ENCODE data around the gene PAX5.

DNA sequence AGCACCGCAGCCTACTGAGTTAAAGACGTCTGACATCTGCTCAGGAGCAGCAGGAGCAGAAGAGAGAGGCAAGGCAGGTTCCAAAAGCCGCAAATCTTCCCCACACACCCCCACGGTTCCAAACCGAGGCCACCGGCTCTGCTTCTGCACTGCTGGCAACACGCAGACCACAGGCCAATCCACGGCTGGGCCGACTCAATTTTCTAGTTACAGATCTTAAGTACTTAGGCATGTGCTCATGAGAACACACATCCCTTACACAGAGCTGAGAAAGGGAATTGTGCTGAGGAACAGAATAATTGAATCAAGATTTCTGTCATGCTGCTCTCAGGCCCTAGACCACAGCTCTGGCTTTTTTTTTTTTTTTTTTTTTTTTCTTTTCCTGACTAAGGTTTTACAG, 32.6 kb downstream of the PAX5 start:
- TF ChIP-seq, protein P1, sequence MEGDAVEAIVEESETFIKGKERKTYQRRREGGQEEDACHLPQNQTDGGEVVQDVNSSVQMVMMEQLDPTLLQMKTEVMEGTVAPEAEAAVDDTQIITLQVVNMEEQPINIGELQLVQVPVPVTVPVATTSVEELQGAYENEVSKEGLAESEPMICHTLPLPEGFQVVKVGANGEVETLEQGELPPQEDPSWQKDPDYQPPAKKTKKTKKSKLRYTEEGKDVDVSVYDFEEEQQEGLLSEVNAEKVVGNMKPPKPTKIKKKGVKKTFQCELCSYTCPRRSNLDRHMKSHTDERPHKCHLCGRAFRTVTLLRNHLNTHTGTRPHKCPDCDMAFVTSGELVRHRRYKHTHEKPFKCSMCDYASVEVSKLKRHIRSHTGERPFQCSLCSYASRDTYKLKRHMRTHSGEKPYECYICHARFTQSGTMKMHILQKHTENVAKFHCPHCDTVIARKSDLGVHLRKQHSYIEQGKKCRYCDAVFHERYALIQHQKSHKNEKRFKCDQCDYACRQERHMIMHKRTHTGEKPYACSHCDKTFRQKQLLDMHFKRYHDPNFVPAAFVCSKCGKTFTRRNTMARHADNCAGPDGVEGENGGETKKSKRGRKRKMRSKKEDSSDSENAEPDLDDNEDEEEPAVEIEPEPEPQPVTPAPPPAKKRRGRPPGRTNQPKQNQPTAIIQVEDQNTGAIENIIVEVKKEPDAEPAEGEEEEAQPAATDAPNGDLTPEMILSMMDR (IDR thresholded peaks at IDR 0.05): no peak
- TF ChIP-seq POLR2A (IDR thresholded peaks at IDR 0.05): no peak

Measured in esophagus squamous epithelium (tissue), 4 donors.